SKM-1 treated with dmso at 0.1 percent for 144 hours (cell line): ENCODE data around the gene FBXL7.

Experiments used
- DNase-seq: peaks from one replicate; lab custom pipeline; 2025; ENCODE audit not compliant: unreplicated experiment; lab: John Stamatoyannopoulos, UW

Gene FBXL7

GRCh38 chr5:15702102-15702501 lies 202.1 kb downstream of the FBXL7 start:
- no peak for DNase-seq

DNA sequence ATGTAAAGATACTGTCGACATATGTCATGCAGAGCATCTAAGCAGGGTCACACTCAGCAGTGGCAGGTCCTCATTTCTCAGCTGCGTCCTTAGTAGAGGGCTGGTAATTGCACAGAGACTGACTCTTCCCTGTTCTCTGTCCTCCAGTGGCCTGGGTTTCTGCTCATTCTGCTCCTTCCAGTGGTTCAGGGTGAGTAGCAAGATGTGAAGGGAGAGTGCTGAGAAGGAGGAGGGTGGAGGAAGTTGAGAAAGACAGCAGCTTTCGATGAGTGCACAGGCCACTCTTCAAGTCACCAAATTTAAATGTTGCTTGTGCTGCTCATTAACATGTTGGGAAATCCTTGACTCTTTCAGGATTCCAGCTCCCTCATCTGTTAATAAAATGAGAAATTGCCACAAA lies 203.9 kb downstream of the FBXL7 start:
- no peak for DNase-seq

- no peak for DNase-seq
Observed at GRCh38 chr5:15704397-15704947, 204.5 kb downstream of the FBXL7 start.

GRCh38 chr5:15707631-15708030 lies 207.7 kb downstream of the FBXL7 start:
- no peak for DNase-seq

GRCh38 chr5:15711892-15712291 lies 211.9 kb downstream of the FBXL7 start:
- DNase-seq, result no peak

GRCh38 chr5:15715535-15715934 lies 215.6 kb downstream of the FBXL7 start:
- no peak for DNase-seq

DNA sequence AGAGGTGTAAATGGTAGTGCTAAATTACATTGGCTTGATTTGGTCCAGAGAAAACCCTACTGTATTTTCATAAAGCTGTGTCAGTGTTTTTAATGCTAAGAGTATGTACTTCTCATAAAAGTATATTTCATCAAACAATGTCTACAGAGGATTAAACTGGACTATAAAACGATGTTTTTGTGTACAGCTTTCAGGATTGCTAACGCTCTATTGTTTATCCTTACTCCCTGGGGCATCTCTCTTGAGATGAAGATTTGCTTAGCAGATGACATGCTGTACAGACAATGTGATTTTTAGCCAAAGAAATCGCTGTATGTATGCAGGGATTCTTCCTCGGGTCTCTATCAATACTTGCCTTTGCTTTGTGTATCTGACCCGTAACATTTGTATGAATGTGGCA lies 216.0 kb downstream of the FBXL7 start:
- DNase-seq, result no peak

GRCh38 chr5:15717001-15717400 lies 217.0 kb downstream of the FBXL7 start:
- DNase-seq, result no peak

DNA sequence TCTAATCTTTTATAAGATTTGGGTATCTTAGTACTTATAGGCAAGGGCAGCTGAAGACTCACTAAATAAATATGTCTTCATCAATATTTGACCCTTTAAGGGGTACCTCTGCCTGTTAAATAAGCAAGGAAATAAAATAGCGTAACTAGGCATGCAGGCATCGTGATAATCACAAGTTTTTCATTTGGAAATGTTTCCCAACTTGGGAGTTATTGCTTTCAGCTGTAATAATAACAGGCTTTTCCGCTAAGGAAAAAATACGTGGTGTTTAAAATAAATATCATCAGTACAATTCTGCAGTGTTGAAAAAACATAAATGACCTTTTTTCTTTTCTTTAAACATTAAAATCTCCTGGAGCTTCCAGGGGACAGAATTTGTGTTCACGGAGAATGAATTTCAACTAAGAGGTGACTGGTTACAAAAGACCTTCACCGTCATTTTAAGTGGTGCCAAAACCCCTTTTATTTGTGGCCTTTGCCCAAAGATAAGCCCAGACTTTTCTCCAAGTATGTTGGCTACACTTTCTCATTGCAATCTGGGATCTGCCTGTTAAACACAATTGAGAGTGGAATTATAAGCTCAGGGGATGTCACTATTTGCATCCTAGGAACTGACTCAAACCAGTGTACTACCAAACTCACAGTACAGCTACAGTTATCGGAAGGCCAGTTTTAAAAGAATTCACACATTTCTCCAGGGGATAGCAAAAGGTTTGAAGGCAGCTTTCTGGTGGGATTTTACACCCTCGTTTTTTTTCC lies 218.6 kb downstream of the FBXL7 start:
- DNase-seq, result no peak

- no peak for DNase-seq
Observed at GRCh38 chr5:15719784-15720183, 219.8 kb downstream of the FBXL7 start.

- no peak for DNase-seq
Observed at GRCh38 chr5:15720515-15720914, 220.5 kb downstream of the FBXL7 start.

- no peak for DNase-seq
Observed at GRCh38 chr5:15722305-15722704, 222.3 kb downstream of the FBXL7 start.

DNA sequence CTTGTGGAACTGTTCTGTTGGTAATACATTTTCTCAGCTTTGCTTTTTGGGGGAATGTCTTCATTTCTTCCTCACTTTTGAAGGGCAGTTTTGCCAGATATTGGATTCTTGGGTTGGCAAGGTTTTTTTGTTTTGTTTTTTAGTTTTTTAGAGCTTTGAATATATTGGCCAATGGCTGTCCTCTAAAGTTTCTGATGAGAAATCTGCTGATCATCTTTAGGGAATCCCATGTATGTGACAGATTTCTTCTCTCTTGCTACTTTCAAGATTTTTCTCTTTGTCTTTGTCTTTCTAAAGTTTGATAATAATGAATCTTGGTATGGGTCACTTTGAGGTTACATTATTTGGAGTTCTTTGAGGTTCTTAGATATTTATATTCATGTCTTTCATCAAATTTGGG lies 227.4 kb downstream of the FBXL7 start:
- DNase-seq, result no peak

DNA sequence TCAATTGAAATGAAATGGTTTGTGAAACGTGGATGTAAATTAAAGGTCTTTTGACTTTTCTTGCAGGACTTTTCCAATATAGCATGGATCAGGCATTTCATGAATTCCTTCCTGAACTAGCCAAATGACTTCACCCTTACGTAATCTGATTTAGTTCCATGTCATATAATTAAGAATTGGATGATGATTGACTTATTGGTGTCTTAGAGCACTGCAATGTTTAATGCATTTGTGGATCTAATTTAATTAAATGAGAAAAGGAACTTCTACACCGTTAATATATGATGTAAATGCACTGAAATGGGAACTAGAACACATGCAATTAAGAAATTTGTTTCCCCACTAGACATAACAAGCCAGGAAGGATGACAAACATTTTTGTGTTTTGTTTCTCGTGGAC lies 228.8 kb downstream of the FBXL7 start:
- DNase-seq, result no peak

DNA sequence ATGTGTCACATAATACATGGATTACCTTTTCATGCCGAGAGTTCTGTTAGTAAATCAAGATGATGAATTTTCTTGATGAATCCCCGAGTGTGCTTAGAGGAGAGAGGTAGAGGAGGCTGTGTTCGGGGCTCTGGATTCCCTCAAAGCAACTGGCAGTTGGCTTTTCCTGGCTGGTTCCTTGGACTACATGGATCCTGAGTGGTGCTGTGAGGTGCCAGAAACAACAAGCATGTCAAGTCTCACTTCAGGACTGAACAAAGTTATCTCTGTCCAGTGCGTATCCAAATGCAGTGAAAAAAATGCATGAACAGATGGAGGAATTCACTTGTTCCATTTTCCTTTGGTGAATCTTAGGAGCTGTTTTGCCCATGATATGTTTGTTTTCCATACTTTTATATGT lies 231.7 kb downstream of the FBXL7 start:
- DNase-seq, result no peak

GRCh38 chr5:15734058-15734457 lies 234.1 kb downstream of the FBXL7 start:
- no peak for DNase-seq

- DNase-seq, result no peak
Observed at GRCh38 chr5:15737036-15737821, 237.2 kb downstream of the FBXL7 start.

- DNase-seq, result no peak
Observed at GRCh38 chr5:15737871-15738664, 238.1 kb downstream of the FBXL7 start.

DNA sequence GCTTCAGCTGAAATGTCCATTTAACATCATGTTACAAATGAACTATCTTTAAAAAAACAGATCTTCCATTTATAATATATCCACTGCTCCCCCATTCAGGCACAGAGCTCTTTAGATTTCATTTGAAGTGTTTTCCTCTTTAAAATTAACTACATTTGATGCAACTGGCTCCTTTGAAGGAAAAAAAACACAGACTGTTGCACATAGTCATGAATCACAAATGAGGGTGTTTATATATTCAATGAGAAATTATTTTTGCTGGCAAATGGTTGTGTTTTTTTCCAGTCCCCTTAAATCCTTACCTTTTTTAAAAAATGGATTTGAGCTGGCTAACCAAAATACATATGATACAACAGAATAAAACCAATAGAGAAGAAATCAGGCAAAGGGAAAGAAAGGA lies 240.4 kb downstream of the FBXL7 start:
- DNase-seq, result no peak

DNA sequence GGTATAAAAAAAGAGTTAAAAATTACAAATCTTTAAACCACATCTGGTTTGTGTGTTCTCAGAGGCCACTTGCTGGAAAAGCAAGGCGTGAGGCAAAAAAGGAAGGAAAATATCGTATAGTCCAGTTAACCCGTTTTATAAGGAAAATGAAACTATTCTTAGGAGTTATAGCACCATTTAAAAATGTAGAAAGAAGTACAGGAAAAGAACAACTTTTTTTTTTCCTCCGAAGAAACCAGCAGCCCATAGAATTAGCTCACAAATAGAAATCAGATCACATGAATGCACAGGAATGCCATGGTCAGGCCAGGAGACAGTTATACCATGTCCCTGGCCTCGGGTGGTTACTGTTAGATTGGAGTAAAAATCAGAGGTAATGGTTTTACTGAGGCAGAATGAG lies 241.6 kb downstream of the FBXL7 start:
- DNase-seq, result no peak

DNA sequence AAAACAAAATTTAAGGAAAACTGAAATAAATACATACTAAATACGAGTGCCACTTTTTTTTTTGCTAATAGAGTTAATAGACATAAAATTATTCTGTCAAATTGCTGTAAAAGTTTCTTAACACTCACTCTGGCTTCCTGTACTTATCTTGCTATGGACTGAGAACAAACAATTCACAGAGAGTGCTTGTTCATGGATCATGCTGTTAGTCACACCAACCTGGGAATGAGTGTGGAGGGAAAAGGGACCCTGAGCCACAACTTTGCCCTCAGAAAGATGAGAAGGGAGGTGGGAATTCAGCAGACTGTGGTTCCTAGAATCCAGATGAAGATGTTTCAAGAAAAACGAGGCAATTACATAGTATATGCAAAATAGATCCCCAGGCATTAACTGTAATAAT lies 246.9 kb downstream of the FBXL7 start:
- no peak for DNase-seq
